Mucosa of rectum (tissue), 2 donors: ENCODE measurements around the gene BRMS1.
"Not testable (repeated sequence)": the region's sequence is repeated elsewhere in the genome, so short reads cannot be mapped to it uniquely, and the experiment has no call there.

ENCODE experiments used
- H3K27ac ChIP-seq, 2 donors: one replicate each; pipeline ENCODE4 v1.7.0; 2013; ENCODE audit warnings: inconsistent platforms in 2 of 2, low read depth in 2 of 2, low read length in 2 of 2
- H3K27me3 ChIP-seq, 2 donors: one replicate each; pipeline ENCODE4 v1.7.0; 2013; ENCODE audit warnings: low read length in 2 of 2; ENCODE audit not compliant: control insufficient read depth in 2 of 2, insufficient read depth in 2 of 2
- H3K36me3 ChIP-seq, 2 donors: one replicate each; pipeline ENCODE4 v1.7.0; 2013; ENCODE audit warnings: low read length in 2 of 2; ENCODE audit not compliant: control insufficient read depth in 2 of 2, insufficient read depth in 2 of 2
- H3K4me1 ChIP-seq, 2 donors: one replicate each; pipeline ENCODE4 v1.7.0; 2013; ENCODE audit warnings: low read length in 2 of 2, mild to moderate bottlenecking in 1 of 2; ENCODE audit not compliant: control insufficient read depth in 2 of 2, insufficient read depth in 2 of 2
- H3K4me3 ChIP-seq, 2 donors: one replicate each; pipeline ENCODE4 v1.7.0; 2013; ENCODE audit warnings: low read length in 2 of 2
- H3K9ac ChIP-seq, 2 donors: one replicate each; pipeline ENCODE4 v1.7.0; 2013; ENCODE audit warnings: low read length in 2 of 2, low read depth in 1 of 2, mild to moderate bottlenecking in 1 of 2
- H3K9me3 ChIP-seq, 2 donors: one replicate each; pipeline ENCODE4 v1.7.0; 2013; ENCODE audit warnings: low read length in 2 of 2; ENCODE audit not compliant: control insufficient read depth in 2 of 2
- donor health status: healthy.
- donor health status: Normal muscosa, but diverticular disease.

BRMS1 gene

DNA sequence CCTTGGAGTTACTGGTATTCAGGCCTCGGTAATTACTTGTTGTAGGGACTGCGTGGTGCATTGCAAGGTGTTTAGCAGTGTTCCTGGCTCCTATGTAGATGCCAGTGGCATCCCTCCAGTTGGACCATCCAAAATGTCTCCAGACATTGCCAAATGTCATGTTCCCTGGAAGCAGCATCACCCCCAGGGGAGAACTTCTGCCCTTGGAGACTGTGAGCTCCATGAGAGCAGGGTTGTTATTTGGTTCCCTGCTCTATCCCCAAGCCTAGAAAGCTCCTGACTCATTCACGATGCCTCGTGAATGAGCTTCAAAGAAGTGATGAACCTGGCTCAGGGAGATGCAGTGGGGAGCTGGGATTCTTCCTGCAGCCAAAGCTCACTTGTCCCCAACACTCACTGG lies 23.3 kb downstream of the BRMS1 start:
- no peaks in the 10 kb centered on the region for H3K9me3 ChIP-seq
- H3K27ac ChIP-seq: no peak overlapping the region
- H3K36me3 ChIP-seq: no peaks in the 10 kb centered on the region
- no peak overlapping the region for H3K9ac ChIP-seq
- H3K27me3 ChIP-seq: no peaks in the 10 kb centered on the region
- H3K4me1 ChIP-seq: peaks cover 9% of the 10 kb centered on the region in 2 donors
- no peak overlapping the region for H3K4me3 ChIP-seq

DNA sequence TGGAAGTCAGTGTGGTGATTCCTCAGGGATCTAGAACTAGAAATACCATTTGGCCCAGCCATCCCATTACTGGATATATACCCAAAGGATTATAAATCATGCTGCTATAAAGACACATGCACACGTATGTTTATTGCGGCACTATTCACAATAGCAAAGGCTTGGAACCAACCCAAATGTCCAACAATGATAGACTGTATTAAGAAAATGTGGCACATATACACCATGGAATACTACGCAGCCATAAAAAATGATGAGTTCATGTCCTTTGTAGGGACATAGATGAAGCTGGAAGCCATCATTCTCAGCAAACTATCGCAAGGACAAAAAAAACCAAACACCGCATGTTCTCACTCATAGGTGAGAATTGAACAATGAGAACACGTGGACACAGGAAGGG lies 24.2 kb downstream of the BRMS1 start:
- H3K4me1 ChIP-seq: not testable (repeated sequence)

DNA sequence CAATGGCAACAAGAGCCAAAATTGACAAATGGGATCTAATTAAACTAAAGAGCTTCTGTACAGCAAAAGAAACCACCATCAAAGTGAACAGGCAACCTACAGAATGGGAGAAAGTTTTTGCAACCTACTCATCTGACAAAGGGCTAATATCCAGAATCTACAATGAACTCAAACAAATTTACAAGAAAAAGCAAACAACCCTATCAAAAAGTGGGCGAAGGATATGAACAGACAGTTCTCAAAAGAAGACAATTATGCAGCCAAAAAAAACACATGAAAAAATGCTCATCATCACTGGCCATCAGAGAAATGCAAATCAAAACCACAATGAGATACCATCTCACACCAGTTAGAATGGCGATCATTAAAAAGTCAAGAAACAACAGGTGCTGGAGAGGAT lies 24.6 kb downstream of the BRMS1 start:
- not testable (repeated sequence) for H3K9me3 ChIP-seq, H3K27me3 ChIP-seq, H3K36me3 ChIP-seq, H3K27ac ChIP-seq, H3K4me3 ChIP-seq, H3K9ac ChIP-seq
- peaks cover 9 to 11% of the 10 kb centered on the region in 2 donors for H3K4me1 ChIP-seq

More for the DNA sequence above, 24.2 kb downstream of the BRMS1 start:
- not testable (repeated sequence) for H3K27me3 ChIP-seq, H3K27ac ChIP-seq, H3K4me3 ChIP-seq, H3K9me3 ChIP-seq, H3K36me3 ChIP-seq, H3K9ac ChIP-seq

DNA sequence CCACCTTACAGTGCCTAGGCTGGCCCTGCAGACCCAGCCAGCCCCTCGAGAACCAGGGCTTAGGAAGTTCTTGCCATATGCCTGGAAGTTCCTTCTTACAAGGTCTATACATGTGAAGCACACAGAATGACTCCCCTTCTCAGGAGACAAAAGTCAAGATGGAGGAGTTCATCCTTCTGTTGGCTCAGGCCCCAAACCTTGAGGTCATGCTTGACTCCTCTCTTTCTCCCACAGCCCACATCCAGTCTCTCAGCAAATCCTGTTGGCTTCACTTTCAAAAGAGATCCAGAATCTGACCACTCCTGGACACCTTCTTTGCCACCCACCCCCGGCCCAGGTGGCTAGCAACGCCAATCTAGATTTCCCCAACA lies 26.3 kb downstream of the BRMS1 start:
- no peak overlapping the region for H3K9ac ChIP-seq

DNA sequence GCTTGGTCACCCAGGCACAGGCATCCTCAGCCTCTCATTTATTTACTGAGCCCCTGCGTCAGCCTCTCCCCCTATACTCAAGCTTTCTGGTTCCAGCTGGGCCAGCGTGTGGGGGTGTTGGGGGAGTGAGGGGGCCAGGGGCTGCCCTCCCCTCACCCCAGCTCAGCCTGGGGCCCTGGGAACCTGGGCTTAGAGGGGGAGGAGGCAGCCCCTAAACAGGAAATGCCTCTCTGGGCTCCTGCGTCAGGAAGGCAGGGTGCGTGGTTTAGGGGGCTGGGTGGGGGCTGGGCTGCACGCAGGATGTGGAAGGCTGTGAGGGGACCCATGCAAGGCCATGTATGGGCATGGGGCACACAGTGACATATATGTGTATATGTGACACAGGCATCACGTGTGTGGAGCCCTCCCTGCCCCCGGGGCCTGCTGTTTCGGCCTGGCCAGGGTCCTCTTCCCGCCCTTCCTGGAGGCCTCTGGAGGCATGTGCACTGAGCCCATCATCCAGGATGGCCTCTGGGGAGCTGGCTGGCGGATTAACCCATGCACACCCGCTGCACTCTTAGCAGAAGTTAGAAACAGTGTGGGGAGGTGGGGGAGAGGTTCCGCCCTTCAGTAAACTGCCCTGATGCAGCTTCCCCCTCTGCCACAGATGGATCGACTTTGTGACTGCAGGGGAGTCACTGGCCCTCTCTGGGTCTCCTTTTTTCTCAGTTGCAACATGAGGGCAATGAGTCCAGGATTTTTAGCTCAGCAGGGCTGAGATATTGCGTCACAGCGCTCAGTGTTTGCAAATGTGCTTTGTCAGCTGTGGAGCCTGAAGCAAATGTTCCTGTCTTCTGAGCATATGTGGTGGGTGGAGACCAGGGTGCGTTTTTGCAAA lies 26.9 kb downstream of the BRMS1 start:
- H3K4me1 ChIP-seq: peaks cover 13 to 26% of the 10 kb centered on the region in 2 donors
- H3K9ac ChIP-seq: no peak overlapping the region
- H3K36me3 ChIP-seq: no peaks in the 10 kb centered on the region
- no peaks in the 10 kb centered on the region for H3K9me3 ChIP-seq
- peak overlapping the region in 1 of 2 donors; percentile 43 for H3K4me3 ChIP-seq
- peak overlapping the region; percentile 66 to 84 for H3K27ac ChIP-seq
- H3K27me3 ChIP-seq: no peaks in the 10 kb centered on the region

More for the DNA sequence above, 26.3 kb downstream of the BRMS1 start:
- H3K27me3 ChIP-seq: no peaks in the 10 kb centered on the region
- peaks cover 9 to 21% of the 10 kb centered on the region in 2 donors for H3K4me1 ChIP-seq
- H3K36me3 ChIP-seq: no peaks in the 10 kb centered on the region
- H3K9me3 ChIP-seq: no peaks in the 10 kb centered on the region
- H3K27ac ChIP-seq: peak overlapping the region; percentile 21 to 84
- H3K4me3 ChIP-seq: no peak overlapping the region

DNA sequence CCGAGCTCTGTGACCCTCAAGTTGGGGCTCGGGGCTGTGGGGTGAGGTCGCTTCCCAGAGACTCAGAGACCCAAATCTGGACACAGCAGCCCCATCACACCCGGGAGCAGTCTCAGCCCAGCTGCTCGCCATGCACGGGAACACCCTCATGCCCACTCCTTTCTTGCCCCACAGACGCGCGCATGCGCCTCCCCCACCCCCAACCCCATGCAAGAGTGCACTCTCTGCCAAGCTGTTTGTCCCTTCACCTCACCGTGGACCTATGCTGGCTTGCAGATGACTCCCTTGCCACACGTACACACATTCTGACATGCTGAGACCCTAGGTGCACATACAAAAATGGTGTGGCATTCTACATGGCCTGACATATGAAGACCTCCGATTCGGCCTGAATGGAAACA lies 27.6 kb downstream of the BRMS1 start:
- Histone ChIP-seq H3K27ac (peak overlapping the region; percentile 66 to 84), H3K36me3 (no peaks in the 10 kb centered on the region), H3K4me3 (peak overlapping the region in 1 of 2 donors; percentile 43), H3K9ac (peak overlapping the region in 1 of 2 donors; percentile 32), H3K27me3 (no peaks in the 10 kb centered on the region), H3K4me1 (peaks cover 13 to 26% of the 10 kb centered on the region in 2 donors), H3K9me3 (no peaks in the 10 kb centered on the region)

DNA sequence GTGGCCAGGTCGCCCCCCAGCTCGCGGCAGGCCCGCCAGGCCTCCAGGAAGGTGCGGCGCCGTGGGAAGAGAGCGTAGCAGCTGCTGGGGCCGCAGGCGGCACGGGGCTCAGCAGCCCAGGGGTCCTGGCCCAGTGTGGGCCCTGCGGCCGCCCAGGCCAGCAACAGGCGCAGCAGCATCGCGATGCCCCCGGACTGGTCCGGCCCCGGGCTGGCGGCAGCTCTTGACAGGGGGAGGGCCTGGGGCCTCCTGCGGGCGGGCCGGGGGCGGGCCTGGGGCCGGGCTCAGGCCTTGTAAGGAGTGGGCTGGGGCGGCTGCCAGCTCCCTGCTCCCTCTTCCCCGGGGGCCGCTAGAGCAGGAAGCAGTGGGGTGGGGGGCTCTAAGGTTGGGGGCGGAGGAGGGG lies 28.1 kb downstream of the BRMS1 start, which contains the start of gene CD248:
CD248 (minus strand) TSS at position 196 of the 403 bp plus-strand sequence; CDS start at position 179, 17 bp downstream.
- Histone ChIP-seq H3K27ac (peak within 1 kb of the TSS; percentile 66 to 84), H3K9me3 (no peaks in the 10 kb centered on the region), H3K4me1 (peaks cover 13 to 29% of the 10 kb centered on the region in 2 donors), H3K4me3 (peak within 1 kb of the TSS; percentile 45 to 65), H3K27me3 (no peaks in the 10 kb centered on the region), H3K36me3 (no peaks in the 10 kb centered on the region), H3K9ac (peak within 1 kb of the TSS; percentile 29 to 32)

DNA sequence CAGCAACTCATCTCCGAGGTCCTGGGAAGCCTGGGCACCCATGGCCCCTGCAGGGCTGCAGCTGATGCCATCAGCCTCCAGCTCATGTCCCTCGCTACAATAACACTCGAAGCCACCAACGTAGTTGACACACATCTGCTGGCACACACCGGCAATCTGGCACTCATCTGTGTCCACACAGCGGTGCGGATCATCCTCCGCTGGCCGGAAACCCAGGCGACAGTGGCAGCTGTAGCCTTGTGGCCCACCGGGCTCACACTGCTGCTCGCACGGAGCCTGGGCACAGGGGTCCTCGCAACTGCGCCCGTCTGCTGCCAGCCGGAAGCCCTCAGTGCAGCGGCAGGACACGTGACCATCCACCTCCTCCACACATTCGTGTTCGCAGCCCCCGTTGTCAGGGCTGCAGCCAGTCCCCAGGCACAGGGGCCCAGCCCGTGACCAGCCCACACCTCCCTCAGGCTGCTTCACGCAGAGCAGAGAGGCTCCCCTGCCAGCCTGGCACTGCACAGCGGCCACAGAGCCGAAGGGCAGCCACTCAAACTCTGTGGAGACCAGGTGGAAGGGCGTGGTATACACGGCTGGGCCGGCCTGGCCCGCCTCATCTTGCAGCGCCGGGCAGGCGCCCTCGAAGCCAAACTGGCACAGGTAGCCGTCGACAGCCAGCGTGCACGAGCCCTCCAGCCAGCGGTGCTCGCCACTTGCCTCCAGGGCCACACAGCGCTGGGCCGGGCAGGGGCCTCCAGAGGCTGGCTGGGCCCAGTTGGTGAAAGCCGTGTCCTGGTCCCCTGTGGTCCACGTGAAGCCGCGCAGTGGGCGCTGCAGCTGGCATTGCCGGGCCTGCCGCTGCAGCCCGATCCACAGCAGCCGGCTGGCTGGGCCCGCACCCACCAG lies 28.7 kb downstream of the BRMS1 start:
- Histone ChIP-seq H3K9me3 (no peaks in the 10 kb centered on the region), H3K27me3 (no peaks in the 10 kb centered on the region), H3K27ac (peak overlapping the region in 1 of 2 donors; percentile 84), H3K4me3 (peak overlapping the region; percentile 45 to 65), H3K9ac (peak overlapping the region in 1 of 2 donors; percentile 29), H3K4me1 (peaks cover 13 to 30% of the 10 kb centered on the region in 2 donors), H3K36me3 (no peaks in the 10 kb centered on the region)

DNA sequence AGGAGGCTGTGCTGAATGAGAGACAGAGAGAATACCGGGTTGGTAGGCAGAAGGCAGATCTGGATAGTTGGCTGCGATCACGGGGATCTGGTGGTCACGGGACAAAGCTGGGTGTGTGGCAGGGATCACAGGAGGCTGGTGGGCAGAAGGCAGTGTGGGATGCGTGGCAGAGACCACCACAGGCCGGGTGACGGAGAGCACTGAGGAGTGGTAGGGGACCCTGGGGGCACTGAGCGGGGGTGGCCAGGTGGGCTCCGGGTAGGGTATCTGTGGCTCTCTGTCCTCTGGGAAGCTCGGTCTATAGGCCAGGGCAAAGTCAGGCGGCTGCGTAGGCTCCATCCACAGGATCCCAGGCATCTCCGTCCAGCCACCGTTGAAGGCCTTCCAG lies 29.4 kb downstream of the BRMS1 start:
- H3K9ac ChIP-seq: no peak overlapping the region
- H3K4me3 ChIP-seq: peak overlapping the region; percentile 45 to 65
- H3K4me1 ChIP-seq: peaks cover 13 to 30% of the 10 kb centered on the region in 2 donors
- H3K27me3 ChIP-seq: no peaks in the 10 kb centered on the region
- no peaks in the 10 kb centered on the region for H3K36me3 ChIP-seq
- H3K9me3 ChIP-seq: no peaks in the 10 kb centered on the region
- no peak overlapping the region for H3K27ac ChIP-seq
